Smooth muscle cell (in vitro differentiated cells): ENCODE measurements around the gene AKAP13. TPM values are rescaled to one million over a fixed set of nuclear protein-coding genes. Genes with fewer than 3 reads are reported as not detected.

Experiments
- DNase-seq: peaks from one replicate; lab custom pipeline; 2025; ENCODE audit not compliant: unreplicated experiment; lab: John Stamatoyannopoulos, UW
- H2AFZ ChIP-seq: fragments of 200-600 bp; sonication (generic); 2 replicates; pipeline ENCODE4 v1.6.0; 2016; ENCODE audit warnings: antibody characterized with exemption, low read depth, mild to moderate bottlenecking
- H3F3A ChIP-seq: fragments of 200-600 bp; sonication (generic); 2 replicates; pipeline ENCODE4 v1.6.0; 2017; ENCODE audit warnings: antibody characterized with exemption, low read depth
- H3K27ac ChIP-seq: fragments of 200-600 bp; sonication (generic); 2 replicates; pipeline ENCODE4 v1.5.1; 2016; ENCODE audit warnings: low read depth, mild to moderate bottlenecking
- H3K27me3 ChIP-seq: fragments of 200-600 bp; sonication (generic); 2 replicates; pipeline ENCODE4 v1.6.1; 2016; ENCODE audit warnings: low read depth, mild to moderate bottlenecking
- H3K36me3 ChIP-seq: fragments of 200-600 bp; sonication (generic); 2 replicates; pipeline ENCODE4 v1.5.1; 2016; ENCODE audit warnings: low read depth
- H3K4me1 ChIP-seq: fragments of 200-600 bp; sonication (generic); 2 replicates; pipeline ENCODE4 v1.5.1; 2016; ENCODE audit warnings: low read depth
- H3K4me2 ChIP-seq: fragments of 200-600 bp; sonication (generic); 2 replicates; pipeline ENCODE4 v1.6.0; 2016; ENCODE audit warnings: mild to moderate bottlenecking
- H3K4me3 ChIP-seq: fragments of 200-600 bp; sonication (generic); 2 replicates; pipeline ENCODE4 v1.5.1; 2016; ENCODE audit warnings: mild to moderate bottlenecking
- H3K79me2 ChIP-seq: fragments of 200-600 bp; sonication (generic); 2 replicates; pipeline ENCODE4 v1.6.0; 2016; ENCODE audit warnings: low read depth, mild to moderate bottlenecking
- H3K9ac ChIP-seq: fragments of 200-600 bp; sonication (generic); 2 replicates; pipeline ENCODE4 v1.6.0; 2016; ENCODE audit warnings: low read depth
- H3K9me3 ChIP-seq: fragments of 200-600 bp; sonication (generic); replicated peaks from 2 replicates; pipeline ENCODE4 v1.5.1; 2016; ENCODE audit warnings: low read depth
- H4K20me1 ChIP-seq: fragments of 200-600 bp; sonication (generic); 2 replicates; pipeline ENCODE4 v1.6.0; 2016; ENCODE audit warnings: low read depth
- CTCF ChIP-seq: fragments of 200-600 bp; sonication (generic); IDR thresholded peaks from 2 replicates; pipeline ENCODE4 v1.5.1; 2017; ENCODE audit warnings: borderline replicate concordance, mild to moderate bottlenecking, antibody characterized with exemption; ENCODE audit not compliant: insufficient read depth, poor library complexity, severe bottlenecking
- WGBS: methylation state at CpG from one replicate; pipeline ENCODE4 v1.1.7; 2016; ENCODE audit warnings: low lambda C conversion rate; 5-methylcytosine and 5-hydroxymethylcytosine counted together
- polyA plus RNA-seq: library from polyadenylated mRNA; unstranded; fragments of >200 nt; fragmentation: Nextera tagmentation; extraction: Ambion mirVana; gene quantifications from 2 replicates; pipeline ENCODE4 v1.2.1, GENCODE V29; 2016
- total RNA-seq: library from RNA; depleted of rRNA; stranded (reverse); fragments of >200 nt; gene quantifications from 2 replicates; pipeline ENCODE4 v1.2.3, GENCODE V29; 2014

Gene AKAP13
- total and polyA plus RNA-seq, 2 experiments from 2014 or later: 43.3 to 63.5 TPM

GRCh38 chr15:85407421-85408269 lies 27.2 kb downstream of the AKAP13 start:
- 86% methylated on average over 6 of the region's 6 CpGs for WGBS
- no peak overlapping the region for H3K9ac ChIP-seq
- H3K79me2 ChIP-seq: peaks cover 100% of the 10 kb centered on the region
- H3K4me1 ChIP-seq: peaks cover 44% of the 10 kb centered on the region
- H3K36me3 ChIP-seq: no peaks in the 10 kb centered on the region
- H4K20me1 ChIP-seq: peaks cover 60% of the 10 kb centered on the region
- H2AFZ ChIP-seq: no peak overlapping the region
- peaks cover 7% of the 10 kb centered on the region for H3F3A ChIP-seq
- H3K27me3 ChIP-seq: no peaks in the 10 kb centered on the region
- peak overlapping the region; percentile 84 for H3K27ac ChIP-seq
- no peak for TF ChIP-seq CTCF
- DNase-seq: no peak
- H3K4me3 ChIP-seq: no peak overlapping the region
- H3K9me3 ChIP-seq: no peaks in the 10 kb centered on the region
- H3K4me2 ChIP-seq: peak overlapping the region; percentile 34

GRCh38 chr15:85408270-85408746 lies 27.9 kb downstream of the AKAP13 start:
- Histone ChIP-seq H3K27ac (peak overlapping the region; percentile 84), H3K4me2 (no peak overlapping the region), H3F3A (peaks cover 7% of the 10 kb centered on the region), H3K79me2 (peaks cover 100% of the 10 kb centered on the region), H3K4me3 (no peak overlapping the region), H4K20me1 (peaks cover 60% of the 10 kb centered on the region), H3K4me1 (peaks cover 44% of the 10 kb centered on the region), H3K9me3 (no peaks in the 10 kb centered on the region), H2AFZ (no peak overlapping the region), H3K27me3 (no peaks in the 10 kb centered on the region), H3K9ac (no peak overlapping the region), H3K36me3 (no peaks in the 10 kb centered on the region)
- DNase-seq: no peak
- 82% methylated on average over 6 of the region's 6 CpGs for WGBS
- no peak for TF ChIP-seq CTCF

GRCh38 chr15:85412066-85412465 lies 31.7 kb downstream of the AKAP13 start:
- Histone ChIP-seq H3K4me2 (no peak overlapping the region), H3K27me3 (no peaks in the 10 kb centered on the region), H3K9me3 (no peaks in the 10 kb centered on the region), H3F3A (peaks cover 16% of the 10 kb centered on the region), H3K9ac (no peak overlapping the region), H3K36me3 (no peaks in the 10 kb centered on the region), H3K4me3 (no peak overlapping the region), H4K20me1 (peaks cover 58% of the 10 kb centered on the region), H2AFZ (no peak overlapping the region), H3K79me2 (peaks cover 100% of the 10 kb centered on the region), H3K27ac (peak overlapping the region; percentile 89), H3K4me1 (peaks cover 36% of the 10 kb centered on the region)
- 51% methylated on average over 3 of the region's 3 CpGs for WGBS
- no peak for TF ChIP-seq CTCF
- DNase-seq: no peak
